Sigmoid colon (tissue), 4 donors: Measurements from ENCODE around the gene TTC27.

Experiments used
- EP300 ChIP-seq, 4 donors: sonication (generic); formaldehyde crosslinking; IDR thresholded peaks; one replicate each; pipeline ENCODE4 v1.6.1; 2017; ENCODE audit warnings: antibody characterized with exemption in 4 of 4
- POLR2A ChIP-seq, 2 donors: fragments of 450-650 bp; IDR thresholded peaks; one replicate each; pipeline ENCODE4 v1.6.1; 2016; ENCODE audit warnings: antibody characterized with exemption in 2 of 2, mild to moderate bottlenecking in 2 of 2, moderate library complexity in 2 of 2
- POLR2AphosphoS5 ChIP-seq, 4 donors: sonication (generic); formaldehyde crosslinking; IDR thresholded peaks; one replicate each; pipeline ENCODE4 v1.6.1; 2017; ENCODE audit warnings: antibody characterized with exemption in 4 of 4
- TF ChIP-seq, protein P1 (sequence below), 4 experiments: fragments of 450-650 bp in 3 of 4; fragments of 200-600 bp in 1 of 4; IDR thresholded peaks; one replicate each; pipeline ENCODE4 v1.5.1; 2016 to 2019; ENCODE audit warnings: antibody characterized with exemption in 4 of 4, mild to moderate bottlenecking in 3 of 4, moderate library complexity in 2 of 4

DNA sequence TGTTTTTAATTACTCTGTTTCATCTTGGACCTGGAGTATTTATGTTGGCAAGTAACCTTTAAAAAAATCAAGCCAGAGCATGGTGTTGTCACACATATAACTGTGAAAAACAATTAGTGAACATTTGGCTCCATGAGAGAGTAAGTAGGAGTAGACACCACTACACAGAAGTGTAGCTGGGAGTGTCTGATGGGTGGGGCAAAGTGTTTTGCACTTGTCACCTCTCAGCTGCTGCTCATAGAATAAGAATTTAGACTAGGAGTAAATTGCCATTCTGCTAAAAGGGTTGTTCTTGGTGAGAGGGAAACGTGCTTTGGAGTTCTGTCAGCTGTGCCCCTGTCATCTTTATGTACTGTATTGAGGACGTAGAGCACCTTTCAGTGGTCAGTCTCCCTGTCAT, 114.5 kb downstream of the TTC27 start:
- TF ChIP-seq POLR2A (IDR thresholded peaks at IDR 0.05) (no peak), POLR2AphosphoS5 (IDR thresholded peaks at IDR 0.05) (no peak), EP300 (IDR thresholded peaks at IDR 0.05) (no peak)
- TF ChIP-seq, protein P1, sequence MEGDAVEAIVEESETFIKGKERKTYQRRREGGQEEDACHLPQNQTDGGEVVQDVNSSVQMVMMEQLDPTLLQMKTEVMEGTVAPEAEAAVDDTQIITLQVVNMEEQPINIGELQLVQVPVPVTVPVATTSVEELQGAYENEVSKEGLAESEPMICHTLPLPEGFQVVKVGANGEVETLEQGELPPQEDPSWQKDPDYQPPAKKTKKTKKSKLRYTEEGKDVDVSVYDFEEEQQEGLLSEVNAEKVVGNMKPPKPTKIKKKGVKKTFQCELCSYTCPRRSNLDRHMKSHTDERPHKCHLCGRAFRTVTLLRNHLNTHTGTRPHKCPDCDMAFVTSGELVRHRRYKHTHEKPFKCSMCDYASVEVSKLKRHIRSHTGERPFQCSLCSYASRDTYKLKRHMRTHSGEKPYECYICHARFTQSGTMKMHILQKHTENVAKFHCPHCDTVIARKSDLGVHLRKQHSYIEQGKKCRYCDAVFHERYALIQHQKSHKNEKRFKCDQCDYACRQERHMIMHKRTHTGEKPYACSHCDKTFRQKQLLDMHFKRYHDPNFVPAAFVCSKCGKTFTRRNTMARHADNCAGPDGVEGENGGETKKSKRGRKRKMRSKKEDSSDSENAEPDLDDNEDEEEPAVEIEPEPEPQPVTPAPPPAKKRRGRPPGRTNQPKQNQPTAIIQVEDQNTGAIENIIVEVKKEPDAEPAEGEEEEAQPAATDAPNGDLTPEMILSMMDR (IDR thresholded peaks at IDR 0.05) = no peak
